Neural progenitor cell (in vitro differentiated cells): ENCODE data around the gene ROPN1B. TPM values are rescaled to one million over a fixed set of nuclear protein-coding genes. Genes with fewer than 3 reads are reported as not detected.

Experiments used
- DNase-seq: peaks from one replicate; pipeline ENCODE4 v3.0.0-alpha.2; 2016; ENCODE audit warnings: low spot score
- H2AFZ ChIP-seq: fragments of 200-600 bp; sonication (generic); replicated peaks from 2 replicates; pipeline ENCODE4 v1.6.1; 2016; ENCODE audit warnings: antibody characterized with exemption
- H3F3A ChIP-seq: fragments of 200-600 bp; sonication (generic); 2 replicates; pipeline ENCODE4 v1.6.1; 2016; ENCODE audit warnings: antibody characterized with exemption, low read depth
- H3K27ac ChIP-seq: fragments of 200-600 bp; sonication (generic); 2 replicates; pipeline ENCODE4 v1.5.1; 2016; ENCODE audit warnings: mild to moderate bottlenecking
- H3K27me3 ChIP-seq: fragments of 200-600 bp; sonication (generic); 2 replicates; pipeline ENCODE4 v1.6.1; 2016; ENCODE audit warnings: mild to moderate bottlenecking, moderate library complexity
- H3K36me3 ChIP-seq: fragments of 200-600 bp; sonication (generic); 2 replicates; pipeline ENCODE4 v1.5.1; 2016
- H3K4me1 ChIP-seq: fragments of 200-600 bp; sonication (generic); 2 replicates; pipeline ENCODE4 v1.6.1; 2016; ENCODE audit warnings: mixed run types
- H3K4me2 ChIP-seq: fragments of 200-600 bp; sonication (generic); 2 replicates; pipeline ENCODE4 v1.6.1; 2016
- H3K4me3 ChIP-seq: fragments of 200-600 bp; sonication (generic); 2 replicates; pipeline ENCODE4 v1.5.1; 2016
- H3K79me2 ChIP-seq: fragments of 200-600 bp; sonication (generic); 2 replicates; pipeline ENCODE4 v1.6.1; 2016; ENCODE audit warnings: low read depth
- H3K9ac ChIP-seq: fragments of 200-600 bp; sonication (generic); 2 replicates; pipeline ENCODE4 v1.6.1; 2016
- H3K9me3 ChIP-seq: fragments of 200-600 bp; sonication (generic); 2 replicates; pipeline ENCODE4 v1.5.1; 2016; ENCODE audit warnings: low read depth
- H4K20me1 ChIP-seq: fragments of 200-600 bp; sonication (generic); 2 replicates; pipeline ENCODE4 v1.6.1; 2016; ENCODE audit warnings: low read depth
- H3K27ac Mint-ChIP-seq: 3 replicates; pipeline ENCODE4 v1.8.0; 2021; ENCODE audit warnings: mixed read lengths
- H3K27me3 Mint-ChIP-seq: 2 replicates; pipeline ENCODE4 v1.8.0; 2022; ENCODE audit warnings: low read depth, mild to moderate bottlenecking, inconsistent platforms, moderate library complexity, mixed read lengths; ENCODE audit not compliant: insufficient read depth
- H3K36me3 Mint-ChIP-seq: 3 replicates; pipeline ENCODE4 v1.8.0; 2021; ENCODE audit warnings: mixed read lengths
- H3K4me1 Mint-ChIP-seq: 3 replicates; pipeline ENCODE4 v1.8.0; 2021; ENCODE audit warnings: mixed read lengths
- H3K4me3 Mint-ChIP-seq: 3 replicates; pipeline ENCODE4 v1.8.0; 2021; ENCODE audit warnings: mild to moderate bottlenecking, moderate library complexity, mixed read lengths
- H3K9me3 Mint-ChIP-seq: 3 replicates; pipeline ENCODE4 v1.8.0; 2020; ENCODE audit warnings: mixed read lengths
- CTCF ChIP-seq: fragments of 200-600 bp; sonication (generic); IDR thresholded peaks from 2 replicates; pipeline ENCODE4 v1.5.1; 2017; ENCODE audit warnings: antibody characterized with exemption, mild to moderate bottlenecking
- EZH2 ChIP-seq: fragments of 200-600 bp; sonication (generic); IDR thresholded peaks from 2 replicates; pipeline ENCODE4 v1.6.1; 2017; ENCODE audit warnings: antibody characterized with exemption, mild to moderate bottlenecking, moderate library complexity
- EZH2phosphoT487 ChIP-seq: fragments of 200-600 bp; sonication (generic); IDR thresholded peaks from 2 replicates; pipeline ENCODE4 v1.6.1; 2017; ENCODE audit warnings: antibody characterized with exemption
- total RNA-seq: library from RNA; depleted of rRNA; stranded (reverse); fragments of >200 nt; gene quantifications from 2 replicates; pipeline ENCODE4 v1.2.3, GENCODE V29; 2015; ENCODE audit warnings: low replicate concordance

The ROPN1B gene
- total RNA-seq, 1 donor from 2014 or later = not detected

GRCh38 chr3:126022741-126023359, 53.9 kb downstream of the ROPN1B start:
- H2AFZ ChIP-seq = no peak overlapping the region
- H3K36me3 Mint-ChIP-seq = peaks cover 24% of the 10 kb centered on the region
- no peak for TF ChIP-seq CTCF
- TF ChIP-seq EZH2 = no peak
- TF ChIP-seq EZH2phosphoT487 = no peak
- peak overlapping the region; percentile 57 for H3K27ac Mint-ChIP-seq
- no peaks in the 10 kb centered on the region for H3K27me3 ChIP-seq
- no peak overlapping the region for H3K4me2 ChIP-seq
- H3K4me1 ChIP-seq = no peaks in the 10 kb centered on the region
- no peak overlapping the region for H3K4me3 Mint-ChIP-seq
- H3K4me1 Mint-ChIP-seq = peaks cover 10% of the 10 kb centered on the region
- peaks cover 6% of the 10 kb centered on the region for H3K9me3 Mint-ChIP-seq
- H3K9ac ChIP-seq = no peak overlapping the region
- no peaks in the 10 kb centered on the region for H3K79me2 ChIP-seq
- no peaks in the 10 kb centered on the region for H3K9me3 ChIP-seq
- no peaks in the 10 kb centered on the region for H3K36me3 ChIP-seq
- no peaks in the 10 kb centered on the region for H3K27me3 Mint-ChIP-seq
- no peak overlapping the region for H3K4me3 ChIP-seq
- DNase-seq = no peak
- H4K20me1 ChIP-seq = no peaks in the 10 kb centered on the region
- H3F3A ChIP-seq = no peaks in the 10 kb centered on the region
- no peak overlapping the region for H3K27ac ChIP-seq

GRCh38 chr3:126023390-126023789, 54.4 kb downstream of the ROPN1B start:
- H3K4me3 Mint-ChIP-seq = no peak overlapping the region
- Histone ChIP-seq H3K9me3 (no peaks in the 10 kb centered on the region), H3K4me2 (no peak overlapping the region), H3K36me3 (no peaks in the 10 kb centered on the region), H3K4me3 (no peak overlapping the region), H4K20me1 (no peaks in the 10 kb centered on the region), H3K27ac (no peak overlapping the region), H3K79me2 (no peaks in the 10 kb centered on the region), H2AFZ (no peak overlapping the region), H3K9ac (no peak overlapping the region), H3K4me1 (no peaks in the 10 kb centered on the region), H3F3A (no peaks in the 10 kb centered on the region), H3K27me3 (no peaks in the 10 kb centered on the region)
- peaks cover 8% of the 10 kb centered on the region for H3K9me3 Mint-ChIP-seq
- peaks cover 10% of the 10 kb centered on the region for H3K4me1 Mint-ChIP-seq
- DNase-seq = peak; percentile 40
- TF ChIP-seq CTCF = no peak
- TF ChIP-seq EZH2 = no peak
- no peak for TF ChIP-seq EZH2phosphoT487
- H3K36me3 Mint-ChIP-seq = peaks cover 25% of the 10 kb centered on the region
- H3K27me3 Mint-ChIP-seq = no peaks in the 10 kb centered on the region
- peak overlapping the region; percentile 57 for H3K27ac Mint-ChIP-seq

- no peaks in the 10 kb centered on the region for H3K4me1 ChIP-seq
- no peak for DNase-seq
- H3K79me2 ChIP-seq = no peaks in the 10 kb centered on the region
- H3K27me3 ChIP-seq = no peaks in the 10 kb centered on the region
- Mint-ChIP-seq H3K27ac (no peak overlapping the region), H3K27me3 (no peaks in the 10 kb centered on the region), H3K4me1 (peaks cover 9% of the 10 kb centered on the region), H3K4me3 (no peak overlapping the region), H3K9me3 (peaks cover 14% of the 10 kb centered on the region), H3K36me3 (peaks cover 31% of the 10 kb centered on the region)
- no peaks in the 10 kb centered on the region for H3K36me3 ChIP-seq
- no peak overlapping the region for H3K27ac ChIP-seq
- H3K4me3 ChIP-seq = no peak overlapping the region
- no peak overlapping the region for H2AFZ ChIP-seq
- no peaks in the 10 kb centered on the region for H3F3A ChIP-seq
- no peak overlapping the region for H3K9ac ChIP-seq
- TF ChIP-seq EZH2phosphoT487 (no peak), EZH2 (no peak), CTCF (no peak)
- H3K9me3 ChIP-seq = no peaks in the 10 kb centered on the region
- H3K4me2 ChIP-seq = no peak overlapping the region
- no peaks in the 10 kb centered on the region for H4K20me1 ChIP-seq
Observed at GRCh38 chr3:126024049-126024854, 55.3 kb downstream of the ROPN1B start.
